T-helper 17 cell (primary cell): ENCODE data around the gene TERC. TPM values are rescaled to one million over a fixed set of nuclear protein-coding genes. Genes with fewer than 3 reads are reported as not detected.

Experiments
- total RNA-seq, 4 donors: library from RNA in 2 of 4; stranded (reverse) in 2 of 4; gene quantifications; one replicate each; pipeline ENCODE4 v1.2.3 and lab custom pipeline; 2022 to 2026

The TERC gene
- total RNA-seq, 2 donors from 2014 or later: 6.0 to 11.0 TPM

Other genes with a start within 250 kb of the TERC start
- 1 to 10 TPM in 1 of 2 donors, under 1 TPM in 1; 0.70 to 1.2 TPM for gene MECOM, start 101.3 kb downstream of the TERC start, total RNA-seq
- not detected for gene ACTRT3, start 4.5 kb upstream of the TERC start, total RNA-seq
- 10 to 100 TPM; 21.0 to 21.2 TPM for gene MYNN, start 8.3 kb upstream of the TERC start, total RNA-seq
- not detected for gene LRRIQ4, start 47.8 kb upstream of the TERC start, total RNA-seq
- under 1 TPM; 0.77 to 0.78 TPM for gene LRRC34, start 47.8 kb upstream of the TERC start, total RNA-seq
- gene LRRC31, start 104.9 kb upstream of the TERC start, total RNA-seq: not detected
- gene SAMD7, start 146.5 kb upstream of the TERC start, total RNA-seq: not detected
- gene SEC62, start 201.7 kb upstream of the TERC start, total RNA-seq: 10 to 100 TPM; 85.7 to 87.4 TPM